Fibroblast of villous mesenchyme (primary cell): ENCODE data around the gene KISS1R. TPM values are rescaled to one million over a fixed set of nuclear protein-coding genes. Genes with fewer than 3 reads are reported as not detected.

ENCODE experiments used
- DNase-seq: peaks from one replicate; pipeline ENCODE4 v3.0.0-alpha.2; 2010; ENCODE audit warnings: low read depth
- H3K4me3 ChIP-seq: 2 replicates; pipeline ENCODE4 v1.5.1; 2011; ENCODE audit warnings: low read depth, mild to moderate bottlenecking, low read length
- CTCF ChIP-seq: IDR thresholded peaks from 2 replicates; pipeline ENCODE4 v1.5.1; 2012; ENCODE audit warnings: low read depth, mild to moderate bottlenecking, low read length; ENCODE audit not compliant: insufficient read depth
- total RNA-seq: library from RNA; depleted of rRNA; stranded (reverse); fragments of >200 nt; gene quantifications from 2 replicates; pipeline ENCODE4 v1.2.3, GENCODE V29; 2012

The KISS1R gene
- total RNA-seq, 1 donor = not detected

- no peak overlapping the region for H3K4me3 ChIP-seq
- TF ChIP-seq CTCF = no peak
- DNase-seq = no peak
These were observed 32.5 kb upstream of the KISS1R start for GRCh38 chr19:884420-885211.

GRCh38 chr19:885536-886224, 31.5 kb upstream of the KISS1R start:
- no peak overlapping the region for H3K4me3 ChIP-seq
- no peak for DNase-seq
- TF ChIP-seq CTCF = no peak

- TF ChIP-seq CTCF = no peak
- peak; percentile 45 for DNase-seq
- H3K4me3 ChIP-seq = no peak overlapping the region
These were observed 30.1 kb upstream of the KISS1R start for GRCh38 chr19:887072-887471.

GRCh38 chr19:887599-887998, 29.5 kb upstream of the KISS1R start:
- H3K4me3 ChIP-seq = no peak overlapping the region
- DNase-seq = no peak
- TF ChIP-seq CTCF = no peak

- no peak for DNase-seq
- no peak for TF ChIP-seq CTCF
- no peak overlapping the region for H3K4me3 ChIP-seq
These were observed 28.4 kb upstream of the KISS1R start for GRCh38 chr19:888581-889385.

GRCh38 chr19:889662-890295, 27.4 kb upstream of the KISS1R start:
- DNase-seq = no peak
- H3K4me3 ChIP-seq = no peak overlapping the region
- TF ChIP-seq CTCF = no peak
